ENCODE data around the gene TFAP2A.
A peak's percentile ranks its signal among the peaks of the same experiment; 100 is the strongest.

The TFAP2A gene

DNA sequence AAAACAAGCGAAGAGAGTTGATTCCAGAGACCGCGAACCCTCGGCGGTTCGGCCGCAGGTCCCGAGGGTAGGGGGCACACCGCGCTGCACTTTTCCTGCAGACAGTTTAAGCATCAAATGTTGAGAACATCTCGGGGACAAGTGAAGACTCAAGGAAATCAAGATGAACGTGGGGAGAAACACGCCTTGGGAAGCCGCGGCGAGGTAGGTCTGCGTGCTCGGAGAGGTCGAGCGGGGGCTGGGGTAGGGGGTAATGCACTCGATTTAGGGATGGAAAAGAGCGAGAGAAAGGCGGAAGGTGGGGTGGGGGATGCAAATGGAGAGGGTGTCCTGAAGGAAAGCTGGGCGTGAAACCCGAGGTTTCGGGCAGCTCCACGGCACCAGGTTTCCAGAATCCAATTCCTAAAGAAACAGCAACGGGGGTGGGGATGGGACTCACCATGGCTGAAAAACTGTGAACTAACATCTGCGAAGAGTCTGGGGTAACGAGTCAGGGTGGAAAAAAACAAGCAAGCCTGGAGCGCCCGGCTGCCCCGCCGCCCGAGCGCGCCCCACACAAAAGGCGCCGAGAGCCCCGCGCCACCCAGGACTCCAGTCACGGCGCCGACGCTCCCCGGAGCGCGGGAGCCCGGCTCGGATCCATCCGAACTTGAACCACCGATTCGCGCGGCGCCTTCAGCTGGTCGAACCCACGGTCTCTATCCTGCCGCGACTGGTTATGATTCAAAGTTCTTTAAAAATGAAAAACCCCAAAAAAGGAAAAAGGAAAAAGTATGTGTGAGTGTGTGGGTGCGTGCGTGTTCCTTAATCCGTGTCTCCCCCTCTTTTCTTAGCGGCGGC, 3.5 kb downstream of the TFAP2A start:
- Histone ChIP-seq H4K91ac (ENCODE audit: low read depth, low read length) (peak overlapping the region; percentile 60), H3K79me2 (ENCODE audit: control insufficient read depth, insufficient read depth, low read length, poor library complexity) (peaks cover 55% of the 10 kb centered on the region), H2BK5ac (ENCODE audit: low read depth, low read length, poor library complexity) (peak overlapping the region; percentile 86), H3K9ac (ENCODE audit: low read length) (peak overlapping the region; percentile 85), H3K9me3 (ENCODE audit: insufficient read depth, low read depth, low read length) (no peaks in the 10 kb centered on the region), H2AFZ (ENCODE audit: insufficient read depth, low read length, poor library complexity) (no peak overlapping the region), H3K27me3 (ENCODE audit: insufficient read depth, low read length) (no peaks in the 10 kb centered on the region), H4K8ac (ENCODE audit: low read depth, low read length) (peak overlapping the region; percentile 24), H2BK12ac (ENCODE audit: low read length) (no peak overlapping the region), H3K4me1 (ENCODE audit: control insufficient read depth in 1 of 2, insufficient read depth in 2 of 2, low read length in 2 of 2) (peaks cover 0 to 2% of the 10 kb centered on the region in 2 experiments), H3K27ac (ENCODE audit: low read depth, low read length) (peak overlapping the region; percentile 89), H3K18ac (ENCODE audit: low read length) (peak overlapping the region; percentile 91), H4K12ac (ENCODE audit: low read depth, low read length) (no peak overlapping the region), H3K4me3 (ENCODE audit: low read depth, low read length) (peak overlapping the region; percentile 82), H3K4ac (ENCODE audit: low read depth, low read length) (peak overlapping the region; percentile 82), H2BK120ac (ENCODE audit: insufficient read depth, low read length, poor library complexity) (peak overlapping the region; percentile 68), H3K14ac (ENCODE audit: low read length) (peak overlapping the region; percentile 48), H3K36me3 (ENCODE audit: control insufficient read depth in 1 of 2, insufficient read depth in 2 of 2, low read length in 2 of 2) (peaks cover 17 to 19% of the 10 kb centered on the region in 2 experiments), H3K79me1 (ENCODE audit: low read length) (peaks cover 56% of the 10 kb centered on the region), H2AK5ac (ENCODE audit: low read length) (no peak overlapping the region), H3K4me2 (ENCODE audit: low read length) (peak overlapping the region; percentile 66), H3K23ac (ENCODE audit: low read length) (peak overlapping the region; percentile 5)
- no peak for DNase-seq
- WGBS (ENCODE audit: extremely low coverage, insufficient coverage, insufficient read length): no CpG with 5 or more reads among the region's 65 CpGs

GRCh38 chr6:10410207-10411050, 4.4 kb downstream of the TFAP2A start:
- H3K9me3 ChIP-seq (ENCODE audit: insufficient read depth, low read depth, low read length): no peaks in the 10 kb centered on the region
- H4K12ac ChIP-seq (ENCODE audit: low read depth, low read length): peak overlapping the region; percentile 22
- H3K4me2 ChIP-seq (ENCODE audit: low read length): peak overlapping the region; percentile 66
- peak overlapping the region; percentile 18 for H2AFZ ChIP-seq (ENCODE audit: insufficient read depth, low read length, poor library complexity)
- peak overlapping the region; percentile 59 for H3K14ac ChIP-seq (ENCODE audit: low read length)
- peak overlapping the region; percentile 94 for H3K4ac ChIP-seq (ENCODE audit: low read depth, low read length)
- H2AK5ac ChIP-seq (ENCODE audit: low read length): no peak overlapping the region
- H2BK120ac ChIP-seq (ENCODE audit: insufficient read depth, low read length, poor library complexity): no peak overlapping the region
- peaks cover 50% of the 10 kb centered on the region for H3K79me1 ChIP-seq (ENCODE audit: low read length)
- H4K8ac ChIP-seq (ENCODE audit: low read depth, low read length): no peak overlapping the region
- no peak overlapping the region for H2BK12ac ChIP-seq (ENCODE audit: low read length)
- peak overlapping the region; percentile 87 for H3K9ac ChIP-seq (ENCODE audit: low read length)
- H4K91ac ChIP-seq (ENCODE audit: low read depth, low read length): no peak overlapping the region
- peaks cover 17 to 19% of the 10 kb centered on the region in 2 experiments for H3K36me3 ChIP-seq (ENCODE audit: control insufficient read depth in 1 of 2, insufficient read depth in 2 of 2, low read length in 2 of 2)
- H3K4me1 ChIP-seq (ENCODE audit: control insufficient read depth in 1 of 2, insufficient read depth in 2 of 2, low read length in 2 of 2): peaks cover 0 to 2% of the 10 kb centered on the region in 2 experiments
- H2BK5ac ChIP-seq (ENCODE audit: low read depth, low read length, poor library complexity): peak overlapping the region; percentile 70
- WGBS (ENCODE audit: extremely low coverage, insufficient coverage, insufficient read length): no CpG with 5 or more reads among the region's 36 CpGs
- DNase-seq: no peak
- peaks cover 49% of the 10 kb centered on the region for H3K79me2 ChIP-seq (ENCODE audit: control insufficient read depth, insufficient read depth, low read length, poor library complexity)
- peak overlapping the region; percentile 68 for H3K27ac ChIP-seq (ENCODE audit: low read depth, low read length)
- H3K4me3 ChIP-seq (ENCODE audit: low read depth, low read length): peak overlapping the region; percentile 84
- no peak overlapping the region for H3K23ac ChIP-seq (ENCODE audit: low read length)
- no peaks in the 10 kb centered on the region for H3K27me3 ChIP-seq (ENCODE audit: insufficient read depth, low read length)
- peak overlapping the region; percentile 90 for H3K18ac ChIP-seq (ENCODE audit: low read length)

GRCh38 chr6:10409731-10410206, 5.1 kb downstream of the TFAP2A start:
- Histone ChIP-seq H4K8ac (ENCODE audit: low read depth, low read length) (peak overlapping the region; percentile 40), H3K27ac (ENCODE audit: low read depth, low read length) (peak overlapping the region; percentile 68), H2BK5ac (ENCODE audit: low read depth, low read length, poor library complexity) (peak overlapping the region; percentile 84), H2BK12ac (ENCODE audit: low read length) (peak overlapping the region; percentile 9), H3K36me3 (ENCODE audit: control insufficient read depth in 1 of 2, insufficient read depth in 2 of 2, low read length in 2 of 2) (peaks cover 20 to 25% of the 10 kb centered on the region in 2 experiments), H3K14ac (ENCODE audit: low read length) (peak overlapping the region; percentile 68), H2BK120ac (ENCODE audit: insufficient read depth, low read length, poor library complexity) (peak overlapping the region; percentile 39), H3K18ac (ENCODE audit: low read length) (peak overlapping the region; percentile 90), H3K4ac (ENCODE audit: low read depth, low read length) (peak overlapping the region; percentile 94), H2AK5ac (ENCODE audit: low read length) (peak overlapping the region; percentile 5), H3K79me1 (ENCODE audit: low read length) (peaks cover 47% of the 10 kb centered on the region), H3K9me3 (ENCODE audit: insufficient read depth, low read depth, low read length) (no peaks in the 10 kb centered on the region), H3K4me1 (ENCODE audit: control insufficient read depth in 1 of 2, insufficient read depth in 2 of 2, low read length in 2 of 2) (peaks cover 4 to 8% of the 10 kb centered on the region in 2 experiments), H2AFZ (ENCODE audit: insufficient read depth, low read length, poor library complexity) (no peak overlapping the region), H3K23ac (ENCODE audit: low read length) (peak overlapping the region; percentile 14), H4K91ac (ENCODE audit: low read depth, low read length) (peak overlapping the region; percentile 60), H3K27me3 (ENCODE audit: insufficient read depth, low read length) (no peaks in the 10 kb centered on the region), H3K79me2 (ENCODE audit: control insufficient read depth, insufficient read depth, low read length, poor library complexity) (peaks cover 46% of the 10 kb centered on the region), H3K9ac (ENCODE audit: low read length) (peak overlapping the region; percentile 87), H3K4me2 (ENCODE audit: low read length) (peak overlapping the region; percentile 66), H3K4me3 (ENCODE audit: low read depth, low read length) (peak overlapping the region; percentile 84), H4K12ac (ENCODE audit: low read depth, low read length) (peak overlapping the region; percentile 34)
- no peak for DNase-seq
- no CpG with 5 or more reads among the region's 30 CpGs for WGBS (ENCODE audit: extremely low coverage, insufficient coverage, insufficient read length)

DNA sequence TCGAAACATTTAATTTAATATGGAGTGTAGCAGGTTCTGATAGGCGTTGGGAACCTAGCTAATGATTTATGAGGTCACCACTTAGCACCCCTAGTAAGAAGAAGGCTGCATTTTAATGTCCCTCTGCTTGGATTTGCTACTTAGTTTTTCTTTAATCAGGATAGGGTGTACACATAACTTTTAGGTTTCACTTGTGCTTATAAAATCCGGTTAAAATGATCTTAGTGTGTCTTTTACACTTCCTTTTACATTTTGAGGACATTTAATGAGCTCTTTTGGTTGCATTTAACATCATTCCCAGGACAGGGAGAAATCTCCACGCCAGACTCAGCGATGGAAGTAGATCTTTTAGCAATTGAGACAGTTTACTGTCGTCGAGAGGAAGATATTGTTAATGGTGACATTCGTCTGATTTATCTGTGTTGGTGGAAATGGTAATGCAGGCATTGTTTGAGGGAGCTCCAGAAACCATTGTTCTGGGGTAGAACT, 5.6 kb downstream of the TFAP2A start:
- peaks cover 47% of the 10 kb centered on the region for H3K79me1 ChIP-seq (ENCODE audit: low read length)
- DNase-seq: no peak
- no peaks in the 10 kb centered on the region for H3K9me3 ChIP-seq (ENCODE audit: insufficient read depth, low read depth, low read length)
- no peak overlapping the region for H2AFZ ChIP-seq (ENCODE audit: insufficient read depth, low read length, poor library complexity)
- no peak overlapping the region for H4K8ac ChIP-seq (ENCODE audit: low read depth, low read length)
- H3K4me1 ChIP-seq (ENCODE audit: control insufficient read depth in 1 of 2, insufficient read depth in 2 of 2, low read length in 2 of 2): peaks cover 7 to 11% of the 10 kb centered on the region in 2 experiments
- no peak overlapping the region for H2AK5ac ChIP-seq (ENCODE audit: low read length)
- H3K27me3 ChIP-seq (ENCODE audit: insufficient read depth, low read length): no peaks in the 10 kb centered on the region
- H2BK12ac ChIP-seq (ENCODE audit: low read length): no peak overlapping the region
- no peak overlapping the region for H4K12ac ChIP-seq (ENCODE audit: low read depth, low read length)
- no CpG with 5 or more reads among the region's 8 CpGs for WGBS (ENCODE audit: extremely low coverage, insufficient coverage, insufficient read length)
- no peak overlapping the region for H3K23ac ChIP-seq (ENCODE audit: low read length)
- H3K18ac ChIP-seq (ENCODE audit: low read length): no peak overlapping the region
- H2BK5ac ChIP-seq (ENCODE audit: low read depth, low read length, poor library complexity): peak overlapping the region; percentile 84
- H3K79me2 ChIP-seq (ENCODE audit: control insufficient read depth, insufficient read depth, low read length, poor library complexity): peaks cover 45% of the 10 kb centered on the region
- peak overlapping the region; percentile 66 for H3K4me2 ChIP-seq (ENCODE audit: low read length)
- peak overlapping the region; percentile 68 for H3K27ac ChIP-seq (ENCODE audit: low read depth, low read length)
- no peak overlapping the region for H4K91ac ChIP-seq (ENCODE audit: low read depth, low read length)
- H3K14ac ChIP-seq (ENCODE audit: low read length): peak overlapping the region; percentile 68
- H3K4me3 ChIP-seq (ENCODE audit: low read depth, low read length): no peak overlapping the region
- H3K4ac ChIP-seq (ENCODE audit: low read depth, low read length): peak overlapping the region; percentile 94
- peaks cover 24 to 27% of the 10 kb centered on the region in 2 experiments for H3K36me3 ChIP-seq (ENCODE audit: control insufficient read depth in 1 of 2, insufficient read depth in 2 of 2, low read length in 2 of 2)
- H3K9ac ChIP-seq (ENCODE audit: low read length): peak overlapping the region; percentile 87
- H2BK120ac ChIP-seq (ENCODE audit: insufficient read depth, low read length, poor library complexity): no peak overlapping the region

Measured in trophoblast cell (in vitro differentiated cells and primary cell).